LNCAP (cell line): ENCODE results near the gene PRLHR.

ENCODE experiments used
- CTCF ChIP-seq: fragments of 450-650 bp; IDR thresholded peaks from 2 replicates; pipeline ENCODE4 v1.5.1; 2017; ENCODE audit warnings: mild to moderate bottlenecking

The PRLHR gene

GRCh38 chr10:118566911-118567310 is 28.5 kb downstream of the PRLHR start:
- TF ChIP-seq CTCF, result no peak

- no peak for TF ChIP-seq CTCF
Measured at GRCh38 chr10:118565301-118566075, 30.0 kb downstream of the PRLHR start.

- no peak for TF ChIP-seq CTCF
Measured at GRCh38 chr10:118564652-118565051, 30.8 kb downstream of the PRLHR start.

GRCh38 chr10:118564114-118564513 is 31.3 kb downstream of the PRLHR start:
- TF ChIP-seq CTCF, result no peak

GRCh38 chr10:118563373-118563890 is 32.0 kb downstream of the PRLHR start:
- TF ChIP-seq CTCF, result no peak

- TF ChIP-seq CTCF, result no peak
Measured at GRCh38 chr10:118562851-118563250, 32.6 kb downstream of the PRLHR start.

- no peak for TF ChIP-seq CTCF
Measured at GRCh38 chr10:118557946-118558345, 37.5 kb downstream of the PRLHR start.
